ENCODE data around the gene STXBP3. TPM values are rescaled to one million over a fixed set of nuclear protein-coding genes. Genes with fewer than 3 reads are reported as not detected.
"Not testable (repeated sequence)": the region's sequence is repeated elsewhere in the genome, so short reads cannot be mapped to it uniquely, and the experiment has no call there.

Gene STXBP3
- total RNA-seq, 1 experiment from 2014 or later = 24.4 TPM

DNA sequence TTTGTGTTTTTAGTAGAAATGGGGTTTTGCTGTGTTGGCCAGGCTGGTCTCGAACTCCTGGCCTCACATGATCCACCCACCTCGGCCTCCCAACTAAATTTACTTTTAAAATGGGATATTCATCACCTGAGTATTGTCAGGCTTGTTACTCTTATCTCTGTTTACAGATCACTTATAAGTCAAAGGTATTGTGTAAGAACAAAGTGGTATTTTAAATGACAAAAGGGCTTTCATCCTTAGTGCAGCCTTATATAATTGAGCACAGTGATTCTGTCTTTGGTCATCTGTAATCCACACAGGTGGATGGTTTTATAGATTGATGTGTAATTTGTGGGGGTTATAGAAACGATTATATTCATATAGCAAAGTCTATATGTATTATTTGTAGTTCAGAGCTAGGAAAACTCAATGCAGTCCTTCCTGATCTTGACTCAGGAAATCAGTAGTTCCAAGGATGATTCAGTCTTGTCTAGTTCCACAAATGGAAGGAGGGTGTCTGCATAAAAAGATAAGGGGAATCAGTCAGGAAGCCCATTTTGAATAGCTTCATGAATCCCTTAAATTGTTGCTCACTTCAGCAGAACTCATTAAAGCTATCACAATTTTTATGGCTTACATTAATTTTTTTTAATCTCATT is 34.6 kb downstream of the STXBP3 start:
- POLR2A ChIA-PET (ENCODE audit: low non-redundant PET) = no interaction called here
- DNase-seq (ENCODE audit: low spot score) = no peak
- H3K4me3 ChIP-seq (ENCODE audit: low read depth, low read length, poor library complexity, severe bottlenecking) = no peak overlapping the region
- H3K4me1 ChIP-seq (ENCODE audit: insufficient read depth, low read length, poor library complexity, severe bottlenecking) = no peaks in the 10 kb centered on the region
- H3K36me3 ChIP-seq (ENCODE audit: insufficient read depth, low read length, poor library complexity, severe bottlenecking) = peaks cover 12% of the 10 kb centered on the region
- intact Hi-C loops (cut with micrococcal nuclease; ENCODE audit: unreplicated experiment) = no loop called here
- no peak for TF ChIP-seq EZH2 (IDR thresholded peaks at IDR 0.05; ENCODE audit: borderline replicate concordance, low read depth, low read length, poor library complexity, severe bottlenecking)
- H3K27ac ChIP-seq (ENCODE audit: low read depth, low read length, poor library complexity, severe bottlenecking) = no peak overlapping the region
- CTCF ChIA-PET = interaction anchor here (0.6 kb wide), 1 partner anchor 138 kb away, joined by 4 read pairs; no protein-coding TSS in a partner anchor
- no TSS peak for BruUV-seq (replicated peaks)
- peaks cover 7% of the 10 kb centered on the region for H3K9me3 ChIP-seq (ENCODE audit: low read depth, low read length, poor library complexity, severe bottlenecking)
- H3K27me3 ChIP-seq (replicated peaks; ENCODE audit: insufficient read depth, low read depth, low read length, poor library complexity) = no peaks in the 10 kb centered on the region

- H3K4me3 ChIP-seq (ENCODE audit: low read depth, low read length, poor library complexity, severe bottlenecking); H3K4me1 ChIP-seq (ENCODE audit: insufficient read depth, low read length, poor library complexity, severe bottlenecking); intact Hi-C loops (cut with micrococcal nuclease; ENCODE audit: unreplicated experiment); BruUV-seq (replicated peaks); DNase-seq (ENCODE audit: low spot score); H3K27ac ChIP-seq (ENCODE audit: low read depth, low read length, poor library complexity, severe bottlenecking); POLR2A ChIA-PET (ENCODE audit: low non-redundant PET); H3K27me3 ChIP-seq (replicated peaks; ENCODE audit: insufficient read depth, low read depth, low read length, poor library complexity): not testable (repeated sequence)
- CTCF ChIA-PET = interaction anchor here (0.6 kb wide), 1 partner anchor 138 kb away, joined by 4 read pairs; no protein-coding TSS in a partner anchor
- Histone ChIP-seq H3K9me3 (ENCODE audit: low read depth, low read length, poor library complexity, severe bottlenecking) (peaks cover 12% of the 10 kb centered on the region), H3K36me3 (ENCODE audit: insufficient read depth, low read length, poor library complexity, severe bottlenecking) (peaks cover 17% of the 10 kb centered on the region)
Observed at GRCh38 chr1:108781575-108781944, 35.1 kb downstream of the STXBP3 start.

DNA sequence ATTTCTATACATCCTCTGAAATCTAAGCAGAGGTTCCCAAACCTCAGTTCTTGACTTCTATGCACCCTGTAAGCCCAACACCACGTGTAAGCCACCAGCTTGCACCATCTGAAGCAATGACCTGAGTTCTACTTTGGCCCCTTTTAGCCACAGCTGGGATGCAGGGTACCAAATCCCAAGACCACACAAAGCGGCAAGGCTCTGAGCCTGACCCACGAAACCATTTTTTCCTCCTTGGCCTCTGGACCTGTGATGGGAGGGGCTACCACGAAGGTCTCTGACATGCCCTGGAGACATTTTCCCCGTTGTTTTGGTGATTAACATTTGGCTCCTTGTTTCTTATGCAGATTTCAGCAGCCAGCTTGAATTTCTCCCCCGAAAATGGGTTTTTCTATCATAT is 38.8 kb downstream of the STXBP3 start:
- Histone ChIP-seq H3K4me1 (ENCODE audit: insufficient read depth, low read length, poor library complexity, severe bottlenecking) (no peaks in the 10 kb centered on the region), H3K27ac (ENCODE audit: low read depth, low read length, poor library complexity, severe bottlenecking) (no peak overlapping the region), H3K9me3 (ENCODE audit: low read depth, low read length, poor library complexity, severe bottlenecking) (peaks cover 12% of the 10 kb centered on the region), H3K27me3 (replicated peaks; ENCODE audit: insufficient read depth, low read depth, low read length, poor library complexity) (no peaks in the 10 kb centered on the region), H3K4me3 (ENCODE audit: low read depth, low read length, poor library complexity, severe bottlenecking) (no peak overlapping the region), H3K36me3 (ENCODE audit: insufficient read depth, low read length, poor library complexity, severe bottlenecking) (peaks cover 12% of the 10 kb centered on the region)
- no peak for DNase-seq (ENCODE audit: low spot score)
- POLR2A ChIA-PET (ENCODE audit: low non-redundant PET) = no interaction called here
- BruUV-seq (replicated peaks) = no TSS peak
- intact Hi-C loops (cut with micrococcal nuclease; ENCODE audit: unreplicated experiment) = no loop called here
- TF ChIP-seq CTCF (conservative IDR thresholded peaks at IDR 0.05; ENCODE audit: low read depth, low read length) (no peak), EZH2 (IDR thresholded peaks at IDR 0.05; ENCODE audit: borderline replicate concordance, low read depth, low read length, poor library complexity, severe bottlenecking) (no peak)
- CTCF ChIA-PET = no interaction called here

GRCh38 chr1:108785880-108786279 is 39.4 kb downstream of the STXBP3 start:
- Histone ChIP-seq H3K9me3 (ENCODE audit: low read depth, low read length, poor library complexity, severe bottlenecking) (peaks cover 12% of the 10 kb centered on the region), H3K4me1 (ENCODE audit: insufficient read depth, low read length, poor library complexity, severe bottlenecking) (no peaks in the 10 kb centered on the region), H3K36me3 (ENCODE audit: insufficient read depth, low read length, poor library complexity, severe bottlenecking) (peaks cover 12% of the 10 kb centered on the region), H3K27ac (ENCODE audit: low read depth, low read length, poor library complexity, severe bottlenecking) (no peak overlapping the region), H3K27me3 (replicated peaks; ENCODE audit: insufficient read depth, low read depth, low read length, poor library complexity) (no peaks in the 10 kb centered on the region), H3K4me3 (ENCODE audit: low read depth, low read length, poor library complexity, severe bottlenecking) (no peak overlapping the region)
- TF ChIP-seq EZH2 (IDR thresholded peaks at IDR 0.05; ENCODE audit: borderline replicate concordance, low read depth, low read length, poor library complexity, severe bottlenecking) (no peak), CTCF (conservative IDR thresholded peaks at IDR 0.05; ENCODE audit: low read depth, low read length) (no peak)
- CTCF ChIA-PET = no interaction called here
- intact Hi-C loops (cut with micrococcal nuclease; ENCODE audit: unreplicated experiment) = no loop called here
- no peak for DNase-seq (ENCODE audit: low spot score)
- no TSS peak for BruUV-seq (replicated peaks)
- POLR2A ChIA-PET (ENCODE audit: low non-redundant PET) = no interaction called here

All from A673 (cell line).